ENCODE data around the gene LRP8. TPM values are rescaled to one million over a fixed set of nuclear protein-coding genes. Genes with fewer than 3 reads are reported as not detected.

The LRP8 gene
- total and polyA plus RNA-seq, 2 donors from 2014 or later = 1.4 to 6.9 TPM

- Histone ChIP-seq H3K4me1 (ENCODE audit: control insufficient read depth in 2 of 3, insufficient read depth in 2 of 3, low read depth in 1 of 3, low read length in 3 of 3) (no peaks in the 10 kb centered on the region), H3K4me3 (ENCODE audit: low read length in 3 of 3) (no peak overlapping the region), H3K9ac (ENCODE audit: low read length in 3 of 3) (no peak overlapping the region), H3K9me3 (ENCODE audit: control insufficient read depth in 2 of 3, insufficient read depth in 1 of 3, low read length in 3 of 3) (peaks cover 0 to 2% (median 0%) of the 10 kb centered on the region in 3 donors), H3K36me3 (ENCODE audit: control insufficient read depth in 2 of 3, insufficient read depth in 3 of 3, low read length in 3 of 3) (peaks cover 17 to 38% (median 34%) of the 10 kb centered on the region in 3 donors), H3K27ac (ENCODE audit: low read depth in 2 of 2, low read length in 2 of 2) (no peak overlapping the region), H3K27me3 (ENCODE audit: control insufficient read depth, insufficient read depth, low read length) (no peaks in the 10 kb centered on the region)
- no peak for TF ChIP-seq CTCF (IDR thresholded peaks at IDR 0.05; ENCODE audit: borderline replicate concordance, extremely low read depth, insufficient read depth)
- intact Hi-C loops (cut with DNase I) = no loop called here
- FAIRE-seq = no peak
- DNase-seq = no peak
These were observed 124.4 kb downstream of the LRP8 start for GRCh38 chr1:53203466-53203865.

GRCh38 chr1:53198241-53198651, 129.6 kb downstream of the LRP8 start:
- intact Hi-C loops (cut with DNase I) = no loop called here
- H3K27me3 ChIP-seq (ENCODE audit: control insufficient read depth, insufficient read depth, low read length) = no peaks in the 10 kb centered on the region
- TF ChIP-seq CTCF (IDR thresholded peaks at IDR 0.05; ENCODE audit: borderline replicate concordance, extremely low read depth, insufficient read depth) = no peak
- FAIRE-seq (no peak), DNase-seq (no peak)
- peak overlapping the region in 1 of 2 donors; percentile 97 for H3K27ac ChIP-seq (ENCODE audit: low read depth in 2 of 2, low read length in 2 of 2)
- no peaks in the 10 kb centered on the region for H3K9me3 ChIP-seq (ENCODE audit: control insufficient read depth in 2 of 3, insufficient read depth in 1 of 3, low read length in 3 of 3)
- H3K4me3 ChIP-seq (ENCODE audit: low read length in 3 of 3) = peak overlapping the region in 2 of 3 donors; percentile 94 to 95
- peaks cover 0 to 16% (median 9%) of the 10 kb centered on the region in 3 donors for H3K4me1 ChIP-seq (ENCODE audit: control insufficient read depth in 2 of 3, insufficient read depth in 2 of 3, low read depth in 1 of 3, low read length in 3 of 3)
- peak overlapping the region in 1 of 3 donors; percentile 10 for H3K9ac ChIP-seq (ENCODE audit: low read length in 3 of 3)
- H3K36me3 ChIP-seq (ENCODE audit: control insufficient read depth in 2 of 3, insufficient read depth in 3 of 3, low read length in 3 of 3) = peaks cover 11 to 24% (median 14%) of the 10 kb centered on the region in 3 donors

GRCh38 chr1:53197291-53198200, 130.3 kb downstream of the LRP8 start:
- no peaks in the 10 kb centered on the region for H3K9me3 ChIP-seq (ENCODE audit: control insufficient read depth in 2 of 3, insufficient read depth in 1 of 3, low read length in 3 of 3)
- FAIRE-seq (no peak), DNase-seq (peak in 2 of 5 donors; percentile 41 to 45)
- H3K27ac ChIP-seq (ENCODE audit: low read depth in 2 of 2, low read length in 2 of 2) = peak overlapping the region; percentile 88 to 97
- intact Hi-C loops (cut with DNase I) = no loop called here
- H3K4me1 ChIP-seq (ENCODE audit: control insufficient read depth in 2 of 3, insufficient read depth in 2 of 3, low read depth in 1 of 3, low read length in 3 of 3) = peaks cover 0 to 16% (median 9%) of the 10 kb centered on the region in 3 donors
- peaks cover 8 to 17% (median 8%) of the 10 kb centered on the region in 3 donors for H3K36me3 ChIP-seq (ENCODE audit: control insufficient read depth in 2 of 3, insufficient read depth in 3 of 3, low read length in 3 of 3)
- peak overlapping the region; percentile 79 to 95 (median 94) for H3K4me3 ChIP-seq (ENCODE audit: low read length in 3 of 3)
- H3K9ac ChIP-seq (ENCODE audit: low read length in 3 of 3) = peak overlapping the region; percentile 50 to 98 (median 95)
- no peaks in the 10 kb centered on the region for H3K27me3 ChIP-seq (ENCODE audit: control insufficient read depth, insufficient read depth, low read length)
- TF ChIP-seq CTCF (IDR thresholded peaks at IDR 0.05; ENCODE audit: borderline replicate concordance, extremely low read depth, insufficient read depth) = no peak

Data from kidney (tissue), 14 donors.